IPS-20b (cell line): ENCODE results near the gene ZNF655.

Experiments
- H3K27ac ChIP-seq: one replicate; pipeline ENCODE4 v1.5.1; 2013; ENCODE audit warnings: low read length
- H3K27me3 ChIP-seq: 2 replicates; pipeline ENCODE4 v1.6.1; 2013; ENCODE audit warnings: mild to moderate bottlenecking, low read length, inconsistent platforms; ENCODE audit not compliant: insufficient read depth
- H3K36me3 ChIP-seq: 2 replicates; pipeline ENCODE4 v1.6.1; 2013; ENCODE audit warnings: low read depth, mild to moderate bottlenecking, inconsistent platforms, low read length, moderate library complexity; ENCODE audit not compliant: insufficient read depth
- H3K4me1 ChIP-seq: 2 replicates; pipeline ENCODE4 v1.6.1; 2013; ENCODE audit warnings: mild to moderate bottlenecking, control low read depth, inconsistent platforms, low read length, moderate library complexity; ENCODE audit not compliant: insufficient read depth
- H3K4me3 ChIP-seq: 2 replicates; pipeline ENCODE4 v1.5.1; 2013; ENCODE audit warnings: mild to moderate bottlenecking, low read length, inconsistent platforms
- H3K9ac ChIP-seq: 2 replicates; pipeline ENCODE4 v1.6.1; 2013; ENCODE audit warnings: low read depth, mild to moderate bottlenecking, inconsistent platforms, low read length, moderate library complexity
- H3K9me3 ChIP-seq: 2 replicates; pipeline ENCODE4 v1.6.1; 2013; ENCODE audit warnings: mild to moderate bottlenecking, low read depth, low read length, inconsistent platforms; ENCODE audit not compliant: insufficient read depth

Gene ZNF655, protein sequence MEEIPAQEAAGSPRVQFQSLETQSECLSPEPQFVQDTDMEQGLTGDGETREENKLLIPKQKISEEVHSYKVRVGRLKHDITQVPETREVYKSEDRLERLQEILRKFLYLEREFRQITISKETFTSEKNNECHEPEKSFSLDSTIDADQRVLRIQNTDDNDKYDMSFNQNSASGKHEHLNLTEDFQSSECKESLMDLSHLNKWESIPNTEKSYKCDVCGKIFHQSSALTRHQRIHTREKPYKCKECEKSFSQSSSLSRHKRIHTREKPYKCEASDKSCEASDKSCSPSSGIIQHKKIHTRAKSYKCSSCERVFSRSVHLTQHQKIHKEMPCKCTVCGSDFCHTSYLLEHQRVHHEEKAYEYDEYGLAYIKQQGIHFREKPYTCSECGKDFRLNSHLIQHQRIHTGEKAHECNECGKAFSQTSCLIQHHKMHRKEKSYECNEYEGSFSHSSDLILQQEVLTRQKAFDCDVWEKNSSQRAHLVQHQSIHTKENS

DNA sequence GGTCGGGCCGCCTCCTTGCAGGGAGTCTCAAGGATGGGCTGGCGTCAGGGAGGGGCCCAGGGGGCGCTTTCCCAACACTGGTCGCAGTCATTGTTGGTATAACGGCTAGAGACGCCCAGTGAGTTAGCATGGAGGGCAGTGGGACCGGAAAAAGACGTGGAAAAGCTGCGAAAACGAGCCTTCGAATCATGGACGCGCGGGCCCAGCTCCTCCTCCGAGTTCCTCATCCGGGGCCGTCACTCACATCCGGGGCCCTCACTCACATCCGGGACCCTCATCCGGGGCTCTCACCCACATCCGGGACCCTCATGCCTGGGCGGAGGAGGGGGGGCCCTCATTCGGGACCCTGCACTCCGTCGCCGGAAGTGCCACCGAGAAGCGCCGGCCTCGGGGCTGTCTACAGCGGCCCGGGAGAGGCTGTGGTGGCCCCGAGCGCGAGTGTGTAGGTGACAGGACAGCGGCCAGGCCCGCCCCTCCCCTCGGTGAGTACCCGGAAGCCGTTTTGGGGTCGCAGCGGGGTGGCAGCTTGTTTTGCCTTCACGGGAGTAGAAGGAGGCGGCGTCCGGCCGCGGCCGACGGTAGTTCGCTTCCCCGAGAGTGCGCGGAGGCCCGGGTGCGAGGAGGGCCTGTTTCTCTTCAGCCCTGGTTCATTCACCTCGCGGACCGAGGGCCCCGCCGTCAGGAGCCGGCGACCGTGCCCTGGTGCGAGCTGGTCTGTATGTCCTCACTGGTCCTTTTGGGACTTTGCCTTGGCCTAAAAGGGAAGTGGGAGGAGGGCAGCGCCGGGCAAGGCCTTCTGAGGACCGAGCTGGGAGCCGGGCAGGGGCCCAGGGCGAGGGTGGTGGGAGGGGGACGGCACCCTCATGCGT lies at the start of gene ZNF655:
ZNF655 (plus strand) TSS at position 337 of the 869 bp plus-strand sequence. CDS start 1,918 bp downstream, outside the sequence.
- Histone ChIP-seq H3K9ac (peak within 1 kb of the TSS; percentile 100), H3K4me1 (no peaks in the 10 kb centered on the region; the same call in none of the 2 replicates), H3K4me3 (peak within 1 kb of the TSS; percentile 92), H3K36me3 (peaks cover 60% of the 10 kb centered on the region), H3K27me3 (no peaks in the 10 kb centered on the region), H3K27ac (peak within 1 kb of the TSS; percentile 96), H3K9me3 (no peaks in the 10 kb centered on the region)

DNA sequence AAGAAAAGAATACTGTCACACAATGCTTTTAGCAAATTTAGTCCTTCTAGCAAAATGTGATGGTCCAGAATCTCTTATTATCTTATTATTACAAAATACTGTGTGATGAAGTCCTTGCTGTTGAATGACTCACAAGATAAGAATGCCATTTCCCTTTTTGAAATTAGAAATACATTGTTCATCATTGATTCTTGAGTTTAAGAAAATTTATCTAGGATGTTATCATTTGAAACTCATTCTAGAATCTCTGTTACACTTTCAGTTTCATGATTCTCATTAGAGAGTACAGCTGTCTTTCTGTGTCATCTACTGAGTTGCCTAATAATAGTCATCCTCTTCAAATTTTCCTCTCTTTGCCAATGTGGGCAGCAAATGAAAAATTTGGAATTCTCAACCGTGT lies 44.4 kb upstream of the ZNF655 start:
- no peaks in the 10 kb centered on the region for H3K9me3 ChIP-seq
- H3K36me3 ChIP-seq: peaks cover 43% of the 10 kb centered on the region
- no peaks in the 10 kb centered on the region for H3K27me3 ChIP-seq
- no peaks in the 10 kb centered on the region for H3K4me1 ChIP-seq
- H3K9ac ChIP-seq: no peak overlapping the region
- no peak overlapping the region for H3K4me3 ChIP-seq
- no peak overlapping the region for H3K27ac ChIP-seq

- Histone ChIP-seq H3K4me1 (no peaks in the 10 kb centered on the region), H3K36me3 (peaks cover 42% of the 10 kb centered on the region), H3K4me3 (no peak overlapping the region), H3K27ac (no peak overlapping the region), H3K9me3 (no peaks in the 10 kb centered on the region), H3K27me3 (no peaks in the 10 kb centered on the region), H3K9ac (no peak overlapping the region)
These were observed 37.0 kb upstream of the ZNF655 start for GRCh38 chr7:99521399-99521798.

- peaks cover 56% of the 10 kb centered on the region for H3K36me3 ChIP-seq
- H3K27me3 ChIP-seq: no peaks in the 10 kb centered on the region
- no peak overlapping the region for H3K27ac ChIP-seq
- no peaks in the 10 kb centered on the region for H3K4me1 ChIP-seq
- H3K9me3 ChIP-seq: peaks cover 28% of the 10 kb centered on the region
- no peak overlapping the region for H3K4me3 ChIP-seq
- H3K9ac ChIP-seq: no peak overlapping the region
These were observed 32.6 kb upstream of the ZNF655 start for GRCh38 chr7:99525713-99526440.

GRCh38 chr7:99531354-99531765 lies 27.1 kb upstream of the ZNF655 start:
- H3K4me1 ChIP-seq: no peaks in the 10 kb centered on the region
- H3K9me3 ChIP-seq: peaks cover 60% of the 10 kb centered on the region
- H3K27me3 ChIP-seq: no peaks in the 10 kb centered on the region
- H3K4me3 ChIP-seq: peak overlapping the region; percentile 1; the same call in 1 of the 2 replicates
- H3K27ac ChIP-seq: no peak overlapping the region
- no peak overlapping the region for H3K9ac ChIP-seq
- peaks cover 70% of the 10 kb centered on the region for H3K36me3 ChIP-seq

DNA sequence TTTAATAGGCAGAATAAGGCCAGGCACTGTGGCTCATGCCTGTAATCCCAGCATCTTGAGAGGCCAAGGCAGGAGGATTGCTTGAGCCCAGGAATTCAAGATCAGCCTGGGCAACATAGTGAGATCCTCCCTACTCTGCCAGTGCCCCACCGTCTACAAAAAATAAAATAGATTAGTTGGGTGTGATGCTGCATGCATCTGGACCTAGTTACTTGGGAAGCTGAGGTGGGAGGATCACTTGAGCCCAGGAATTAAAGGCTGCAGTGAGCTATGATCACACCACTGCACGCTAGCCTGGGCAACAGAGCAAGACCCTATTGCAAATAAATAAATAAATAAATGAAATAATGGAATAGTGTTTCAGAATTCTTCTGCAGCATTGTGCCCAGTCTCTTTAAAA lies 22.8 kb upstream of the ZNF655 start:
- H3K9me3 ChIP-seq: peaks cover 50% of the 10 kb centered on the region
- H3K27me3 ChIP-seq: no peaks in the 10 kb centered on the region
- H3K4me1 ChIP-seq: no peaks in the 10 kb centered on the region
- H3K9ac ChIP-seq: no peak overlapping the region
- H3K36me3 ChIP-seq: peaks cover 31% of the 10 kb centered on the region
- H3K4me3 ChIP-seq: no peak overlapping the region
- H3K27ac ChIP-seq: no peak overlapping the region

DNA sequence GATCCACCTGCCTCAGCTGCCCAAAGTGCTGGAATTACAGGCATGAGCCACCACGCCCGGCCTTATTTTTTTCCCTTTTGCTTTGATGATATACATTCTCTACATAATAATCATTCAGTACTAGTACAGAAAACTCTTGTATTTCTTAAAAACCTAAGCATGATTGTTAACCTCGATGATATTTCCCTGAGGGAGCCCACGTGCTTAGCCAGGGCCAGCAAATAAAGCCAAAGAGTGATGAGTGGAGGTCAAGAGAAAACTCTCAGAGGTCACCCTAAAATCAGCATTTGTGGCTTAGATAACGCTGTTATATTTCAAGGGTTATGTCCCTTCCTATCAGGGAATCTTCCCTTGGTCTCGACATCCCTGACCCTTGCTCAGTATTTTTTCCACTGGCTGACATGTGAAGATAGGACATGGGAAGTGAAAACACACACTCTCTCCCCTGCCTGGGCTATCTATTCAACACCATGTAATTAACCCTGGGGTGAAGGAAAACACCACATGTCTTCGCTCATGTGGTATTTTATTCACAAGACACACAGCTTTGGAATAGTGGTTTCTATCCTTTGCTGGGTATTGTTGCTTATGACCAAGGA lies 19.1 kb upstream of the ZNF655 start:
- no peak overlapping the region for H3K4me3 ChIP-seq
- no peak overlapping the region for H3K27ac ChIP-seq
- H3K9ac ChIP-seq: no peak overlapping the region
- no peaks in the 10 kb centered on the region for H3K36me3 ChIP-seq
- peaks cover 46% of the 10 kb centered on the region for H3K9me3 ChIP-seq
- no peaks in the 10 kb centered on the region for H3K4me1 ChIP-seq
- H3K27me3 ChIP-seq: no peaks in the 10 kb centered on the region

- H3K4me3 ChIP-seq: no peak overlapping the region
These were observed 17.9 kb upstream of the ZNF655 start for GRCh38 chr7:99540542-99540941.

DNA sequence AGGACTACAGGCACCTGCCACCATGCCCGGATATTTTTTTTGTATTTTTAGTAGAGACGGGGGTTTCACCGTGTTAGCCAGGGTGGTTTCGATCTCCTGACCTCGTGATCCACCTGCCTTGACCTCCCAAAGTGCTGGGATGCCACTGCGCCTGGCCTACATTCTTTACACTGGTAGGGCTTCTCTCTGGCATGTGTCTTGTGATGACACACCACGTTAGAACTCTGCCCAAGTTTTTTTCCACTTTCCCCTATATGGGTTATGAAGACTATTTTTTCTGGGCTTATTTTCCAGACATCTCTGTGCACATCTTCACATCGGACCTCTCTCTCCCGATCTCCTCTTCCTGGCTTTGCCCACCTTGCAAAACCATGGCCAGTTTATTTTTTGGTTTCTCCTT lies 17.2 kb upstream of the ZNF655 start:
- H3K4me3 ChIP-seq: no peak overlapping the region
- no peak overlapping the region for H3K9ac ChIP-seq
- H3K36me3 ChIP-seq: no peaks in the 10 kb centered on the region
- H3K27ac ChIP-seq: no peak overlapping the region
- H3K9me3 ChIP-seq: peaks cover 51% of the 10 kb centered on the region
- H3K27me3 ChIP-seq: no peaks in the 10 kb centered on the region
- no peaks in the 10 kb centered on the region for H3K4me1 ChIP-seq

More at GRCh38 chr7:99540542-99540941, 17.9 kb upstream of the ZNF655 start:
- H3K9me3 ChIP-seq: peaks cover 49% of the 10 kb centered on the region
- no peaks in the 10 kb centered on the region for H3K36me3 ChIP-seq
- no peak overlapping the region for H3K27ac ChIP-seq
- H3K4me1 ChIP-seq: no peaks in the 10 kb centered on the region
- no peak overlapping the region for H3K9ac ChIP-seq
- no peaks in the 10 kb centered on the region for H3K27me3 ChIP-seq

DNA sequence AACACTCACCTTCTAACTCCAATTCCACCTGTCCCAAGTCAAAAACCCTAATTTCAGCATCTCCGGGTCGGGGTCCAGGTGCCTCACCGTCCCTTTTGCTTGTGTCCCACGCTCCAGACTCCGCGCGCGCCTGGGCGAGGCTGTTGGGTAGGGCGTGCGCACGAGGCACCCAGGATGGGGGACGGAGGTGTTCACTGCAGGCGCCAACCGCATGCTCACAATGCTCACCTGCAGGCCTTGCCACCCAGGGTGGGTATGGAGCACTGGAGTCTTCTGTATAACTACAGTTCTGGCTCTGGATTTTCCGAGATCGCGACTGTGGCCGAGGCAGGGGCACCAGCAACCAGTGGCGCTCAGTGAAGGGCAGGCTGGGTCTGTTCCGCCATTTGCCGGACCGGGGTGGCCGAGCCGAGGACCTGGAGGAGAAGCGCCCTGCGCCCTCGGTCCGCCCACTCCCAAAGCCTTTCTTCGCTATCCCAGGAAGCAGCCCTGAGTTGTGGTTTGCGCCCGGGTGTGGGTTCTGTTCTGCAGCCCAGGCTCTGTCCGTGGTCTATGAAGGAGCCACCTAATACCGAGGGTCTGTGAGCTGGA lies 15.3 kb upstream of the ZNF655 start:
- H3K9ac ChIP-seq: no peak overlapping the region
- no peak overlapping the region for H3K27ac ChIP-seq
- no peak overlapping the region for H3K4me3 ChIP-seq
- H3K9me3 ChIP-seq: peaks cover 61% of the 10 kb centered on the region
- H3K4me1 ChIP-seq: no peaks in the 10 kb centered on the region
- H3K27me3 ChIP-seq: no peaks in the 10 kb centered on the region
- peaks cover 18% of the 10 kb centered on the region for H3K36me3 ChIP-seq

DNA sequence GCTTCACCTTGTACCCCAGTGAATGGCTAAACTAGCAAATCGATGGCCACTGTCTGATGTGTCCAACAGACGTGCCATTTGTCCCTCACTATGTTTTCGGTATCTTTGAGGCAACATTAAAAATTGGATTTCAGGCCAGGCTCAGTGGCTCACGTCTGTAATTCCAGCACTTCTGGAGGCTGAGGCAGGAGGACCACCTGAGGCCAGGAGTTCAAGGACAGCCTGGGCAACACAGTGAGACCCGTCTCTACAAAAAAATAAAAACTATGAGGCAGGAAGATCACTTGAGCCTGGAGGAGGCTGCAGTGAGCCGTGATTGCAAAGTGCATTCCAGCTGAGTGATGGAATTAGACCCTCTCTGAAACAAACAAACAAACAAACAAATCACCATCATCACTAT lies 14.5 kb upstream of the ZNF655 start:
- Histone ChIP-seq H3K9ac (no peak overlapping the region), H3K27ac (no peak overlapping the region), H3K4me3 (no peak overlapping the region), H3K27me3 (no peaks in the 10 kb centered on the region), H3K4me1 (no peaks in the 10 kb centered on the region), H3K36me3 (peaks cover 22% of the 10 kb centered on the region), H3K9me3 (peaks cover 61% of the 10 kb centered on the region)
